Transverse colon (tissue), 4 donors: ENCODE measurements around the gene HSPA4.

ENCODE experiments used
- CTCF ChIP-seq, 5 experiments: fragments of 200-600 bp in 3 of 5; fragments of 450-650 bp in 2 of 5; sonication (generic) in 3 of 5; IDR thresholded peaks; 1 replicate in 2 of 5; 2 replicates in 3 of 5; pipeline ENCODE4 v1.5.1; 2016 to 2017; ENCODE audit warnings: antibody characterized with exemption in 5 of 5, inconsistent platforms in 3 of 5, mild to moderate bottlenecking in 2 of 5, moderate library complexity in 1 of 5
- EP300 ChIP-seq: sonication (generic); formaldehyde crosslinking; IDR thresholded peaks from one replicate; pipeline ENCODE4 v1.6.1; 2017; ENCODE audit warnings: antibody characterized with exemption, low read depth
- POLR2A ChIP-seq: fragments of 450-650 bp; IDR thresholded peaks from one replicate; pipeline ENCODE4 v1.6.1; 2016; ENCODE audit warnings: antibody characterized with exemption, mild to moderate bottlenecking, moderate library complexity
- POLR2AphosphoS5 ChIP-seq, 3 donors: sonication (generic); formaldehyde crosslinking; IDR thresholded peaks; one replicate each; pipeline ENCODE4 v1.6.1; 2016; ENCODE audit warnings: antibody characterized with exemption in 3 of 3

DNA sequence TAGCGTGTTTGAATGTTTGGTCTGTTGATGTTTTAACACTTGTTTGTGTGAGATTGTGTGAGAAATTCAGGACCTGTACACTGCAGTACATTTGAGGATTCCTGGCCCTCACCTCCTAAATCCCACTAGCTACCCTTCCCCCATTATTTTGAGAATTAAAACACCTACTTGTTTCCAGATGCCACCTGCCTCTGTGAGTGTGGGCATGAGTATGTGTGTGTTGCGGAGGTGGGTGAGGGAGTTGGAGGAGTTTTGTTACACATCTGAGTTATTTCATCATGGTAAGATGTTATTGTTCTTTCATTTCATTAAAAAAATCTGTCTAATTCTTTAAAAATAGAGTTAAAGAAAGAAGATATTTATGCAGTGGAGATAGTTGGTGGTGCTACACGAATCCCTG, 36.3 kb downstream of the HSPA4 start:
- TF ChIP-seq CTCF (IDR thresholded peaks at IDR 0.05) (no peak), EP300 (no peak), POLR2A (no peak), POLR2AphosphoS5 (IDR thresholded peaks at IDR 0.05) (no peak)
